Mucosa of gallbladder (tissue), 1 donor: ENCODE results near the gene FRRS1L. TPM values are rescaled to one million over a fixed set of nuclear protein-coding genes. Genes with fewer than 3 reads are reported as not detected.
"Not testable (repeated sequence)": the region's sequence is repeated elsewhere in the genome, so short reads cannot be mapped to it uniquely, and the experiment has no call there.

Experiments used
- DNase-seq: peaks from one replicate; pipeline ENCODE4 v3.0.0-alpha.2; 2020; ENCODE audit warnings: low spot score
- total RNA-seq: library from RNA; stranded (reverse); gene quantifications from one replicate; pipeline ENCODE4 v1.2.1, GENCODE V29; 2021
- donor health status: DM: no; HTN: no; CAD: no.

The FRRS1L gene
- total RNA-seq, 1 donor from 2014 or later, result 10.1 TPM

- no peak for DNase-seq
Measured at GRCh38 chr9:109132567-109133021, 34.5 kb downstream of the FRRS1L start.

DNA sequence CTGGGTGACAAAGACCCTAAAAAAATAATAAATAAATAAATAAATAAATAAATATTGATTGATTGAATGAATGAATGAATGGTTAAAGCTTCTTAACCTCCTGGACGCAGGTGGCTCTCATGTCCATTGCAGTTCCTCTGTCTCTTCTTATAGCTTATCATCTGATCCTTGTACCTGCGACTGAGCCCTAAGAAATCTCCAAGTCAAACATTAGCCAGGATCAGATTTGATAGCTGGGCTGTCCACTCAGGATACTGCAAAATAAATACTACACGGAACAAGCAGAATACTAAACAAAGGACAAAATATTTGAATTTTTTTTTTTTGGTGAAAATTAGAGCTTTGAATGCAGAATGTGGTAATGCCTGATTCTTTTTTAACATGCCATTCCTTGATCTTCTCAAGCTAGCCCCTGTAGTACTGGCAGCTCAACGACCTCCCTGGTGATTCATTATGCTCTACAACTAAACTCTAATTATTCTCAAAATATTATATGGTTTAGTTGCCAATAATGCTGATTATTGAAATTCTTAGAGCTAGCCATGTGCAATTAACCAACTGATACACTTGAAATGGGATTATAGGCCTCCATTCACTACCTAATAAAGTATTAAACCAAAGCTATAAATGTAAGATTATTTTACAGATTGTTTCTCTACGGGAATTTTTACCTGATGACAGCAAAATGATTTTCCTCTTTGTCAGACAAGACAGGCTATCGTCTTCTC lies 37.4 kb downstream of the FRRS1L start:
- no peak for DNase-seq

- not testable (repeated sequence) for DNase-seq
Measured at GRCh38 chr9:109126671-109127070, 40.4 kb downstream of the FRRS1L start.

DNA sequence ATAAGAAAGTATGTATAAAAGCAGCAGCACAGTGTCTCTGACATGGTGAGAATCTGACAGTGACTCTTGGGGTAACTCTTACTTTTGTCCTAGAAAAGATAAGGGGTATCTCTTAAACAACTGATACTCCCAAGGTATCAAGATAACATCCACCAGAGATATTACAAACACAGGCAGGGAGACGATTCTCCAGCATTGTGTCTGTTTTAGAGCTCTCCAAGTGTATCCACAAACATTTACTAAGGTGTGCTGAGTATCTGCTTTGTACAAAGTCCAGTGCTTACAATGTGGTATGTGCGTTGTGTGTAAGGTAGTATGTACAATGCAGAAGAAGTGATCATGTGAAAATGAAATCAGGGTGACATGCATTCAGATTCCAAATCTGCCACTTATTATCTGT lies 42.9 kb downstream of the FRRS1L start:
- no peak for DNase-seq

GRCh38 chr9:109122726-109123621 lies 44.1 kb downstream of the FRRS1L start:
- no peak for DNase-seq

DNA sequence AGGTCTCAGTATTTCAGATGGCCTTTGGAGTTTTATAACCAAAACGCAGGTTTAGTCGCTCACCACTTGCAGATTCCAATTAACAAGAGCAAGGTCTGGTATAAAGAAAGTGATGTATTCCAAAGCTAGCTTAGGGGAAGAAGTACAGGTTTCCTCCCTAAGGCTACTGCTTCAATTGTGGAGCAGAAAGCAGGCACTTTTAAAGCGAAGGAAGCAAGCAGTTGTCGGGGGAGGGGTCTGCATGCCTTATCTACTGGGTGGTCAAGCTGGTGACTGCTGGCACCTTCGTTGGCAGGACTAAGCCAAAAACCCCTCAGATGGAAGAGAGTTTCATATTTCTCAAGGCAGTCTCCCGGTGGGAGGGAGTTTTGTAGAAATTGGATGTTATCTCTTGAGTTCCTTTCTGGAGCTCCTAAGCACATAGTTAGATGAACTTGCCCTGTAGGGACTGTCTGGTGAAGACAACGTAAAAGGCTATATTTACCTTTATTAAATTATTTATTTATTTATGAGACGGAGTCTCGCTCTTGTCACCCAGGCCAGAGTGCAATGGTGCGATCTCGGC lies 45.7 kb downstream of the FRRS1L start:
- DNase-seq, result no peak

- no peak for DNase-seq
Measured at GRCh38 chr9:109120204-109120789, 46.8 kb downstream of the FRRS1L start.

DNA sequence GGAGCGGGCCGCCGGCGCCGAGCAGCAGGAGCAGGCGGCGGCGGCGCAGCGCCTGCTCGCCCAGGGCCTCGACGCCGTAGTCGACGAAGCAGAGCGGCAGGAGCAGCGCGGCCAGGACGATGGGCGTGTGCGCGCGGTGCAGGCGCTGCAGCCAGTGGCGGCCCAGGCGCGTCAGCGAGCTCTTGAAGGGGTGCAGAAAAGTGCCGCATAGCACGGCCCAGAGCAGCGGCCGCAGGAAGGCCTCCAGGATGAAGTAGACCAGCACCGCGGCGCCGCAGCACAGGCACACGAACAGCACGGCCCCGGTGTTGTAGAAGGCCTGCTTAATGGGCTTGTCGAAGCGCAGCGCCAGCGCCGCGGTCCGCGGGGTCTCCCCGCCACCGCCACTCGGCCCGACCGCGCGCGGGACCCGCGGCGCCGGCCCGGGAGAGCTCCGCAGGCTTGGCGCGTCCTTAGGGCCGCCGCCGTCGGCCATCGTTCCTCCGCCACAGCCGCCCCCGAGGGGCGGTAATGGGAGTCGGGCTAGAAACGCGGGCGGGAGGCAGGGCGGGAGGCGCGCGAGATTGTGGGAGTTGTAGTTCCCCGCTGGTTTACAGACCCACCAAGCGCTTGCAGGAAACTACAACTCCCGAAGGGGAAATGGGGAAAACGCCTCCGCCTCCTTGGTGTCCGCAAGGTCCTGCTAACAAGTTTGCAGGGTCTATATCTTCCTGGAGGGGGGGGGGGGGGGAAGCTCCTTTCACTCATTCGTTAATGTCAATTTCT lies 47.4 kb downstream of the FRRS1L start, which contains the start of gene TMEM245:
Gene TMEM245, minus strand, starts transcription at position 509 of the 765 bp plus-strand sequence. Its CDS starts 34 bp downstream, at position 475.
- DNase-seq, result peak; percentile 98

- DNase-seq, result no peak
Measured at GRCh38 chr9:109118808-109119438, 48.1 kb downstream of the FRRS1L start.

DNA sequence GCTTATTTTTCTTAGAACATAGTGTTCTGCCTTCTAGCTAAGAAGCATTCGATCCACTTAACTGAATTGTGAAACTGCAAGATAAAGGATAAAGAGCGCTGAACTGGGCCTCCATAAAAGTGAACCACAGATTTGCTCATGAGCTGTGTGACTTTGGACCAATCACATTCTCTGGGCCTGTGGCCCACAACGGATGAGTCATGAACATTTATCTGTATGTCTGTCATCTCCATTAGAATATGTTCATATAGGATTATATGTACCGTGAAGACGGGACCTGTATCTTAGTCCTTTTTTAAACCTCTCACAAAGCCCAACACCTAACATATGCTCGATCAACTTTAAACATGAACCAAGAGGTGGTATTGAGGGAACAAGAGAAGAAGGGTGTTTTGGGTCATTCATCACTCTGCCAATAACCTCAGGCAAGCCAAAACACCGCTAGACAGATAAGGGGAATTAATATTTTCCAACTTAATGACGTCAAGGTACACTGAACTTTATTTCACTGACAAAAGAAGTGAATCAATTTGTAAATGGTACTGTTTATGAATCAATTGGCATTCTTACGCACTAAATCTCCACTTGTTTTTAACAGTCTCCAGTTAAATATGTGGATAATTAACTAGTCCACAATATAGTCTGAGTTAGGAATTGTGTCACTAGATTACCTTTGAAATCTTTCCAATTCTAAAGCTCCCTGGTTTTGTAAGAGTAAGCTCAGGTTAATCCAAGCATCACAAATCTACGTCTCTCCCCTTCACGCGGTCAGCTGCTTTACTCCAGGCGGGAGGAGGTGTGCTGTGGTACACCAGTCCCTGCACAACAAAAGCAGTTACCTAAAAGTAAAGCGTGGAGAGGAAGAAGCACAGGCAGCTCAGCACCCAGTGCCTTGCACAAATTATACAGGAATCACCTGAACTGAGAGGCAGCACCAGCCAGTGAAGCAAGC lies 48.9 kb downstream of the FRRS1L start:
- peak; percentile 48 for DNase-seq

GRCh38 chr9:109115931-109116526 lies 51.0 kb downstream of the FRRS1L start:
- DNase-seq, result no peak

GRCh38 chr9:109114670-109115069 lies 52.4 kb downstream of the FRRS1L start:
- DNase-seq, result no peak

GRCh38 chr9:109113892-109114609 lies 53.0 kb downstream of the FRRS1L start:
- no peak for DNase-seq

GRCh38 chr9:109113254-109113653 lies 53.8 kb downstream of the FRRS1L start:
- DNase-seq, result no peak

GRCh38 chr9:109110329-109111021 lies 56.6 kb downstream of the FRRS1L start:
- DNase-seq, result no peak

DNA sequence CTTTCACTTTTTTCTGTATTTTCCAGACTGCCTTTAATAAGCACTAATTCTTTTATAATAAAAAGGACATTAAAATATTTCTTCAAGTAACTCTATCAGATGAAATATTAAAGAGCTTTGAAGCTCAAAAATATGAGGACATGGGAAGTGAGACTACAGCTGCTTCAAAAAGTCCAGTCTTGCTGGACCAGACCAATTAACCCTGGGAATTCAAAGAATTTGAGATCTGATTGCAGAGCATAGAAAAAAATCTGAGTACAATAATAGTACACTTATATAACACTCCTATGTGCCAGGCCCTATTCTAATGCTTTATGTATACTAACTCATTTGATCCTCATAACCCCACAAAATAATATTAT lies 57.1 kb downstream of the FRRS1L start:
- DNase-seq, result no peak

- no peak for DNase-seq
Measured at GRCh38 chr9:109108318-109108717, 58.7 kb downstream of the FRRS1L start.
